ENCODE results near the gene FAM20A.
"Not testable (repeated sequence)": the region's sequence is repeated elsewhere in the genome, so short reads cannot be mapped to it uniquely, and the experiment has no call there.

FAM20A gene

DNA sequence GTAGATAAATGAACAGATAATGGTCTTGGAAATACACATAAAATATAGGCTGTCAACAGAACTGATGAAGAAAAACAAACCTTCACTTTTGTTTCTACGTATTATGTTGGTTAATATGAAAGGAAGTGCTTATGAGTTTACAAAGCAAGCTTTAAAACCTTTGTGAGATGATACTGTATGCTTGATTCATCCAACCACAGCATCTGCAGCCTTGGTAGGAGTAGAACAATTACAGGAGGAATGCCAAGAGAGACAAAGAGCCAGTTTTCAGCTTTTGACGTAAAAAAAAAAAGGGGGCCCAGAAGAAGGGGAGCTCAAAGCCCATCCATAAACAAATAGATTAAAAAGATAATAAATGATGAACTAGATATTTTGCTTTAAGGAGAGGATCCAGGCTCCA, 13.3 kb downstream of the FAM20A start:
- no peak for DNase-seq

DNA sequence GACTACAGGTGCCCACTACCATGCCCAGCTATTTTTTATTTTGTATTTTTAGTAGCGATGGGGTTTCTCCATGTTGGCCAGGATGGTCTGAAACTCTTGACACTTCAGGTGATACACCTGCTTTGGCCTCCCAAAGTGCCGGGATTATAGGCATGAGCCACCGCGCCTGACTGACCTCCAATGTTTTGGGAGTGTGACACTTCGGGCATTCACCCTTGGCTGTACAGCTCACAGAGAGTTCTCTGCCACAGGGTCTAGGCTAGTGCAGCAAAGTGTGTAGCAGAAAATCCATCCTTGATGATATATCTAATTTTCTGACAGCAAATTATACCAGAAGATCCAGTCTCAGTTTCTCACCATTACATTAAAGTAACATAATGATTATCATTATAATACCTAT, 14.1 kb downstream of the FAM20A start:
- no peak for DNase-seq

DNA sequence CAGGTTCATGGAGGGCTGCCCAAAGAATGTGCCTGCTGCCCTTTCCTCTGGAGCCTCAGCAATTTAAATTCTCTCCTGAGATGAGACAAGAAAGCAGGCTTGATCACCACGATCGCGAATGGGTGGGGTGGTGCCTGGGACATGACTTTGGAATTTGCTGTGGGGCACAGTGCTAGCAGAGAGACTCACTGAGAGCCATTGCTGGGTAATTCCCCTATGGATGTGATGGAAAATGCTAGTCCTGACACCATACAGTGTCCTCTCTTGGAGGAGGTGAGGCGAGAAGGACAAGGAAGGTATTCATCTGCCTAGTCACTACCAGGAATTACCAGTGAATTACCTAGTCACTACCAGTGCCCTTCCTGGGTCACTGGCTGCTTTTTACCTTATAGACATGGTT, 15.5 kb downstream of the FAM20A start:
- DNase-seq = no peak

DNA sequence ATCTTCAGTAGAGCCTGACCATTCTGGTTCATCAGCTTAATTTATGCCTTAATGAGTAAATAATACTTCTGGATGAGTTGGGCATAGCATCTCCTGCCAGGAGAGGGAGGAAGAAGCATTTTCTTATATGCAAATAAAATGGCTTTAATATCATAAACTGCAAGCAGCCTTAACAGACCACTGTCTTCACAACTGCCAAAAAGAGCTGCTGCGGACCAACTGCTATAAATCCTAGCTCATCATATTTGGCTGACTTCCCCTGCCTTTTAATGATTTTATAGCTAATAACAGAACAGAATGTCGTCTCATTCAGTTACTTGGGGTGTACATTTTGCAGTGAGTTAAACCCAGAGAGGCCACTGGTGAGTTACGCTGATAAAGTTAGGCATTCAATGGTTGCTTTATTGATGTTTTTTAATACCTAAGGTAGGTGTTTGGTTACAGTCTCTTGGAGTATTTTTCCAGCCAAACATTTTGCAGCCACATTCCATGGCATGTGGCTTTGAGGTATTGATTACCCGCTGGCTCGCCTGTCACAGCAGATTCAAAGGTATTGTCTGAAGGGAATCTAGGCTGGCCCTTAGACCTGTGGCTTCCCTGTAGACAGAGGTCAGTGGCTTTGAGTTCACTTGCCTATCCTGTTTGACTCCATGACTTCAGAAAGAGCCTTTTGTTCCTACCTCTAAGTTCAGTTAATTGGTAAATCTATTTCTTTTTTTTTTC, 16.4 kb downstream of the FAM20A start:
- DNase-seq = no peak

DNA sequence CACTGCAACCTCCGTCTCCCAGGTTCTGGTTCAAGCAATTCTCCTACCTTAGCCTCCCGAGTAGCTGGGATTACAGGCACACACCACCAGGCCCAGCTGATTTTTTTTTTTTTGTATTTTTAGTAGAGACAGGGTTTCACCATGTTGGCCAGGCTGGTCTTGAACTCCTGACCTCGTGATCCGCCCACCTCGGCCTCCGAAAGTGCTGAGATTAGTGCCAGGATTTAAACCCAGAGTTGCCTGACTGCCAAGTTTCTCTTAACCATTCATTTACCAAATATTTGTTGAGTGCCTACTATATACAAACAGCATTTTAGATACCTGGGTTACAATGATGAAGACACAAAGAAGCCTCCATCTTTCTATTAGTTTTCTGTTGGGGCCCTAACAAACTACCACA, 18.3 kb downstream of the FAM20A start:
- DNase-seq = not testable (repeated sequence)

DNA sequence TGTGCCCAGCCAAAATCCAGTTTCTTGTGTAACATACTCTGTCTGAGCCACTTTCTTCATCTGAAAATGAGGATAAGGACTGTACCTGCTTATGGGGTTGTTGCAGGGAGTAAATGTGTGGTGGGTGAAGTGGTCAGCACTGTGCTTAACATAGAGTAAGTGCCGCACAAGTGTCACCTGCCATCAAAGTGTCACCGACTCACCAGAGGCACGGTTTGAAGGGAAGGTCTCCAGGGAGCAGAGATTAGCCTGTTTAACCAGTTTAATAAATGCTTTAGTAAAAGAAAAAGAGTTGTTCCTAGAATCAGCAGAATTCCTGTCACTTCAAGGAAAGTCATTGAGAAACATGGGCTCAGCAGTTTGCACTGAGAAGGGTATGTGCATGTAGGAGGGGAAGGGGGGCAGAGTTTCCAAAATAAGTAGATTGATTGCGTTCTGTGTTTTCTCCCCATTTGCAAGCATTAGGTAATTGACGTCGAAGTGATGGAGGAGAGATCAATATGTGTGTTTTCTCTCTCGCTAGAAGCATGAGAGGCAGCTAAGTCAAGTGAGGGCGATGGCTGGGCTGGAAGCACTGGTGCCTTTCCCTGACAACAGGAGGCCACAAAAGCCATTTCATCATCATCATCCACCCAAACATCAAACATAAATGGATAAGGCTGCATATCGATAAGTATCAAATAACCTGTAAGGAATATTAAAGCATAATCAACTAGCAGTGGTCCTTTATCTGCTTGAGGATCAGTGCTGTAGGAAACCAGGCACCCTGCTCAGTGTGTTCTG, 19.1 kb downstream of the FAM20A start:
- DNase-seq = no peak

DNA sequence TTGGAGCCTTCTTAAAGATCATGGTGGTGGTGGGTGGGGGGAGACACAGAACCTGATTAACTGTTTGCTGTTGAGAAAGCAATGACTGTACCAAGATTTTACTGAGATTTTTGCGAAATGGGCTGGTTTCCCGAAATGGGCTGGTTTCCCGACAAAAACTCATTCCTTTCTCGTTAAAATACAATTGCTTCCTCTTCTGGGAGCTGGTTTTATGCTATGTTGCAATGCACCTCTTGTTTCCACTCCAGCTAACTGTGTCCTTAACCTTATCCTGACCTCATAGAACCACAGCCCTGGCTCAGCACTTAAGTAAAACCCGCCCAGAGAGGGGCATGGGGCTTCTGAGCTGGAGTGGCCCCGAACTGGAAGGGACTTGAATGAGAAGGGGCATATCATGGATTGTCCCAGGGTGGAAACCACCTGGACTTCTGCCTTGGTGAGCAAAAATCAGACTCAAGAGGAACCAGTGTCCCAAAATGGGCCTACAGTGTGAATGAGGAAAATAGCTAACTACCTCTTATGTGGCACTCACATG, 20.9 kb downstream of the FAM20A start:
- DNase-seq = no peak

DNA sequence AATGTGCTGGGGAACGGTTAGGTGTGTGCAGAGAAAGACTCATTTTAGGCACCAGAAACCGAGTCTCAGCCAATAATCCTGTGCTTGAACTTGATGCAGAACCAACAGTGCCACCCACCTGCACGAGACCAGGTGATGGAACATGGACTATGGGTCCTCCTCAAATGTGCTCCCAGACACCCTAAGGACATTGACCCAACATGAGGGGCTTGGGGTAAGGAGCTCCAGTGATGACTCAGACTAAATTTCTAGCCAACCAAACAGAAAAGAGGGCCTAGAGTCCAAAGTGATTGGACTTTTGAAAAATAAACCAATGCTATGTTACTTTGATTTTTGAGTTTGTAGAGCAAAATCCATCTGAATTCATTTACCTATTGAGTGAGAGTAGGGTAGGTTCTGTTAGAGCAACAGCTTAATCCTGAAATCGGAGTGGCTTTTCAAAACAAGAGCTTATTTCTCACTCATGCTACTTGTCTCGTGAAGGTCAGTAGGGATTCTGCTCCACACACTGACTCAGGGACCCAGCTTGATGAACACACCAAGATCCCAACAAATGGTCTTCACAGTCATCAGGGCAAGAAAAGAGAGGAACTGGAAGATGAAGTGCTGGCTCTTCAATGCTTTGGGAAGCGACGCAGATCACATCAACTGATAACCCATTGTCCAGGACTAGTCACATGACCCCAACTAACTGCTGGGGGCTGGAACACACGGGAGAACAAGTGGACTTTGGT, 21.8 kb downstream of the FAM20A start:
- no peak for DNase-seq

DNA sequence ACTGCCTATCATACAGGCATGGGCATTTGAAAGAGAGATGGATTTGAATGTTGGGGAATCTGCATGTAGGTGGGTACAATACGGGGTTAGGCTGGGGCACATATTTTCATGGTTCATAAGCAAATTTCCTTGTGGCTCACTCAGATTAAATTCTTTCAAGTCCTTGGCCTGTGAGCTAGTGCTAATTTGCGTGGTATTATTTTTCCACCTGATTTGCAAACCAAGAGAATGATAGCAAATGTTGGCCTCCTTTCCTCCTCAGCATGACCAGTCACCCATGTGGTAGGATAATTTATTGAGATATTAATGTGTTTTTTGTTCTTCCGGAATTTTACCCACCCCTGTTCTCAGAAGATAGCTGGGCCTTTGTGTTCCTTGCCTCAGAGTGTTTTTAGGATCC, 22.9 kb downstream of the FAM20A start:
- DNase-seq = no peak

DNA sequence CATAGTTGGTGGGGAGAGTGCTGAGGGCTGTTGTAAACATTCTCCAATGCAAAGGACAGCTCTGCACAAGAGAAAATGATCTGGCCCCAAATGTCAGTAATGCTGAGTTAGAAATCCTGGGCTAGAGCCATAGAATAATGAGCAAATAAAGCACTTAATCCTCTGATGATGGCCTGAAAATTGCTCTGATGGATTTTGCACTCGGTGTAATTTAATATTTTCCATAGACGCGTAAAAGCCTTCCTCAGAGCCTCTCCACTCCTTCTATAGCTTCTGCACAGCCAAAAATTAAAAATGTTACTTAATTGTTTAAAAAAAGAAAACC, 23.7 kb downstream of the FAM20A start:
- no peak for DNase-seq

DNA sequence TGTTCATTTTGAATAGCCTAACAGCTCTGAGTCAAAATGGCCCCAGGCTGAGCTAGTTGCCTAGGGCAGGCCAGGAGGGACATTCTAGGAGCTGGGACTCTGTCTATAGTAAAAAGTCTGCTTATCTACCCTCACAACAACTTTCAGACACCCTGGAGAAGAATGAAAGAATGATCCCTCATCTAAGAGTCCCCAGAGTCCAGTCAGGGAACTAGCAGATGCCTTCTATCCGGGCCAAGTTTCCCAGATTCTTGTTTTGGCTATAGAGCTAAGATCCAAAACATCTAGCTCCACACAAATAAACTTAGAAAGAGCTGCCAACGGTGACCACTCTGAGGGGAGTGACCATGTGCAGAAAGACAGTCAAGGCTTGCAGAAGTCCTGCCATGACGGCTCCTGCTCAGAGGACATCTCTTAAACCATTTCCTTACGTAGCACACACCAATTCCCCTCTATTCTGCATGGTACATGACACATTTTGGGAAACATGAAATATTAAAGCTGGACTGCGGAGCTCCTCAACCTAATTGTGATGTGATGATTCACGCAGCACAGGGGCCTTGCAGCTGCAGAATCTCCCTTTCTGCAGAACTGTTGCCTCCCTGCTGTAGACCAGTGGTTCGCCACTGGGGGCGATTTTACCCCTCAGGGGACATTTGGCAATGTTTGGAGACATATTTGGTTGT, 24.2 kb downstream of the FAM20A start:
- no peak for DNase-seq

DNA sequence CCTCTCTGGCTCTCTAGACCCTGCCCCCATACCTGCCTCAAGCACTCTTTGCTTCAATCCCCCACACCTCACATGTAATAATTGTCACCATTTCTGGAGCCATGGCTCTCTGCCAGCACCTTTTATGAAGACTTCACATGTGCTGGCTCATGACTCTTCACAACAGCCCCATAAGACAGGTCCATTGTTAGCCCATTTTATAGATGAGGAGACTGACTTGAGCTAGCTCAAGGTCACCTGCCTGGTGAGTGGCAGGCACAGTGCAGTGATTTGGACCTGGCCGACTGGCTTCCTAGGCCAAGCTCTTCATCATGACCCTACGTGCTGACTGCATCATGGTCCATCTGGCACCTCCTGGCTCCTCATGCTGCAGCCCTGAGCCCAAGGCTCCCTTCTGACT, 25.0 kb downstream of the FAM20A start:
- DNase-seq = no peak

DNA sequence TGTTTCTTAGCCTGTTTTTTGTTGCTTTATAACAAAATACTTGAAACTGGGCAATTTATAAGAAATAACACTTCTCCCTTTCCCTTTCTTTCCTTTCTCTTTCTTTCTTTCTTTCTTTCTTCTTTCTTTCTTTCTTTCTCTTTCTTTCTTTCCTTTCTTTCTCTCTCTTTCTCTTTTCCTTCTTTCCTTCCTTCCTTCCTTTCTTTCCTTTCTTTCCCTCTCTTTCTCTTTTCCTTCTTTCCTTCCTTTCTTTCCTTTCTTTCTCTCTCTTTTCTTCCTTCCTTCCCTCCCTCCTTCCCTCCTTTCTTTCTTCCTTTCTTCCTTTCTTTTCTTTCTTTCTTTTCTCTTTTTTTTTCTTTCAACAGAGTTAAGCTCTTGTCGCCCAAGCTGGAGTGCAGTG, 27.8 kb downstream of the FAM20A start:
- DNase-seq = no peak

DNA sequence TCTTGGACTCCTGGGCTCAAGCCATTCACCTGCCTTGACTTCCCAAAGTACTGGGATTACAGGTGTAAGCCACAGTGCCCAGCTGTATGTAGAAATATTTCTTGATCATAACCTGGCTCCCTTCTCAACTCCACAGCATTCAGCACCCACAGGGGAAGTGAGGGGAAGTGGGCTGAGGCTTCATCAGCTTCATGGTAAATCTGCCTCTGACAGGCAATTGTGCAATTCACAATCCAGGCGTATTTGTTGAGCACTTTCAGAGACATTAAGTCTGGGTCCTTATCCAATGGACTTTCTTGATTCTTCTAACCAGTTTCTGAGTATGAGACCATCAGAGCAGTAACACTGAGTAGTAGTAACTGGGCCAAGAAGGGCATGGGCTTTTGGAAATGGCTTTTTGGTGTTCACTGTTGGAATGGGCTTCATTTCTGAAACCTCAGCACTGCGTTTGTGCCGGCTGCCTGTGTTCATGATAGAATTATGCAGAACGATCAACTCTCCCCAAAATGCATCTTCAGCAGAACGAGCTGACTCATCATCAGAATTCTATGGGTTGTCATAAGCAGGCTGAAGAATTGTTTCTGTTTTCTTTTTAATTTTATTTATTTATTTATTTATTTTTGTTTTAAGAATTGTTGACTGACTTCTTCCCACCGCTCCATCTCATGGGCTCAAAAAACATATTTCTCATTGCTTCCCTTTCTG, 28.9 kb downstream of the FAM20A start:
- no peak for DNase-seq

DNA sequence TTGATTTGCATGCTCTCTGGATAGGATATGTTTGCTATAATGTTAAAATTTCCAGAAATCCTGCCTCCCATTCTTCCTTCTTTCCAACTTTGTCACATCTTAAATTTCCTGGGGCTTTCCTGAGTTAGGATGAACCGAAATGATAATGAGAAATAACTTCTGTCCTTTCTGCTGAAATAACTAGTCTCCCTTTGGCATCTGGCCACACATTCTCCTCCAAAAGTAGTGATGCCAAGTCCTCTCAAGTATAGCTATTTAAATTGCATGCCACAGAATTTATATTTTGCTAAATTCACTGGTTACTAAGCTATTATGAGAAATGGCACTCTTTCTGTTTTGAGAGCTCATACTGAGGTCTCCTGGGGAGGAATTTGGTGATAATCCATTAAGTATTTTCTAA, 30.6 kb downstream of the FAM20A start:
- DNase-seq = no peak

DNA sequence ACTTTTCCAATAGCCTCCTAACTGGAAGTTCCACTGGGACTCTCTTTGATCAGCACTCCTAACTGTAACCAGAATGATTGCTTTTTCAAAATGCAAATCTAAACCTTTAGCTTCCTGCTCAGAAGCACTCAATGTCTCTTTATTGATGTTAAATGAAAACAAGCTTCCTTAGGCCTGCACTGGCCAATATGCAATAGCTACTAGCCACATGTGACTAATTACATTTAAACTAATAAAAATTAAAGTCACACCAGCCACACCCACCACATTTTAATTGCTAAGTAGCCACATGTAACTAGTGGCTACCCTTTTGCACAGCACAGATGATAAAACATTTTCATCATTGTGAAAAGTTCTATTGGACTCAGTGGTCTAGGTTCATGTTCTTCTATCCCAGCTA, 31.8 kb downstream of the FAM20A start:
- DNase-seq = no peak

DNA sequence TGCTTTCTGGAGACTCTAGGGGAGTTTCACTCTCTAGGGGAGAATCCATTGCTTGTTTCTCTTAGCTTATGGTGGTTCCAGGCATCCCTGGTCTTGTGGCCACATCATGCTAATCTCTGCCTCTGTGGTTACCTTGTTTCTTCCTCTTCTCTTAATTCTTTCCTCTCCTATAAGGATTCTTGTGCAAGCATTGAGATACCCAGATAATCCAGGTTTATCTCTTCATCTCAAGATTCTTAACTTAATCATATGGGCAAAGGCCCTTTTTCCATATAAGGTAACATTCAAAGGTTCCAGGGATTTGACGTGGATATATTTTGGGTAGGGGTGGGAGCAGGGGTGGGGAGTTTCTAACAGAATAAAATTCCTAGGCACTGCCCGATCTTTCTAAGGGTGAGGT, 32.6 kb downstream of the FAM20A start:
- DNase-seq = no peak

DNA sequence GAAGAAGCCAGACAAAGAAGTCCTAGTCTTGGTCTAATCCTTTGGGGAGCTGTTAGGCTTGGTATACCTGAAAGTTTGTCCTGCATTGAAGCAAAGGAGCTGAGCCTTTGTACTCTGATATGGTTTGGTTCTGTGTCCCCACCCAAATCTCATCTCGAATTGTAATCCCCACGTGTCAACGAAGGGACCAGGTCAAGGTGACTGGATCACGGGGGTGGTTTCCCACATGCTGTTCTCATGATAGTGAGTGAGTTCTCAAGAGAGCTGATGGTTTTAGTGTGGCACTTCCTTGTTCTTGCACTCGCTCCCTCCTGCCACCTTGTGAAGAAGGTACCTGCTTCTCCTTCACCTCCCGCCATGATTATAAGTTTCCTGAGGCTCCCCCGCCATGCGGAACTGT, 33.6 kb downstream of the FAM20A start:
- DNase-seq = no peak

DNA sequence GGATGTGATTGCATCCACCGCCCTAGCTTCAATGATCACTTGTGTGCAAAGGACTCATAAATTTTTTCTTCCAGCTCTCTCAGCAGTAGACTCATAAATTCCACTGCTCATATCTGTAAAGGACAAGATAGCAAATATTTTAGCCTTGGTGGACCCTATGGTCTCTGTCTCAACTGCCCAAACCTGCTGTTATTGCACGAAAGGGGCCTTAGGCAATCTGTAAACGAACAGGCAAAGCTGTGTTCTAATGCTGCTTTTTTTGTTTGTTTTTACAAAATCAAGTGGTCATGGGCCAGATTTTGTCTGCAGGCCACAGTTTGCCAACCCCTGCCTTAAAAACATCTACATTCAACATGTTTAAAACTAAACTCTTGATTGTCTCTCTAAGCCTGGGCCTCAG, 34.1 kb downstream of the FAM20A start:
- DNase-seq = no peak

DNA sequence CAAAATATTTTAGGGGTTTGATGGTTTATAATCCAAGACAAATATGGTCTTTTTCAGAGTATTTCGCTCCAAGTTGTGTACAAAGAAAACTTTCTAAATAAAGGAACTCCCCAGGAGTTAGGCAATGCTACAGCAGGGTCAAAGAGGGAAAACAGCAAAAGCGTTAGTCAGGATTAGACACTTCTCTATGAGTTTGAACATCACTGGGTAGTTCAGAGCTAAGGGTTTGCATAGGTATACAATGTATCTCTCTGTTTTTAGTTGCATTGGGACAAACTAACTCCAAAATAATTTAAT, 34.8 kb downstream of the FAM20A start:
- DNase-seq = no peak

DNA sequence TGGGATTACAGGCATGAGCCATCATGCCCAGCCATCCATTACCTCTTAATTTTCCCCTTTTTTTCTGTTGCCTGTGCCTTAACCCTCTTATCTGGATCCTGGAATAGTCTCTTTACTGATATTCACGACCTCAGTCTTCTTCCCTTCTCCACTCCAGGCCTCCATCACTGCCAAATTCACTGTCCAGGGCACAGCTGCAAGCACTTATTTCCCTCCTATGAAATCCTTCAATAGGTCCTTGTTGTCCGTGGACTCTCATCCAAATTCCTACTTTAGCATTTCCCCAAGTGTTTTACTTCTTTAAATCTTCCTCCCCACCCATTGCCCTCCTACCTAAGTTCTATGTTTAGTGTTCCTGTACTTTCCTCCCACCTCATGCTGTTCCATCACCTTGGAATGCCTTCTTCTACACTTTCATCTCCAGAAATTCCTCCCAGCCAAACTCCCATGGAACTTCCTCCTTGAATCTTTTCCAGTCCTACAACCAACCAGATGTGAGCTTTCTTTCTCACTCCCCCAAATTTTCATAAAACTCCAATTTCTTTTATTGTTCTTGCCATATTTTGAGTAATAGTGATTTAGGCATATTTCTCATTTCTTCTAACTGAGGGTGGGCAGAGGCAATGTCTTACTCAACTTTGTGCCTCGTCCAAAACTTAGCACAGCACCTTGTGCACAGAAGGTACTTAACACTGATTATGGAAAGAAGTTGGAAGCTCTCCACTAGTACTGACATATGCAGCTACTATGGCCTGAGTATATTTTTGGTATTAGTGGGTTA, 35.3 kb downstream of the FAM20A start:
- DNase-seq = no peak
